GM23338 (cell line): ENCODE results near the gene TESMIN. TPM values are rescaled to one million over a fixed set of nuclear protein-coding genes. Genes with fewer than 3 reads are reported as not detected.
A peak's percentile ranks its signal among the peaks of the same experiment; 100 is the strongest.

Source experiments
- ATAC-seq: fragments of 200-7000 bp; cut with Tn5 transposase; 3 replicates; pipeline ENCODE4 v1.9.1; 2020
- DNase-seq: peaks from one replicate; pipeline ENCODE4 v3.0.0-alpha.2; 2015; ENCODE audit warnings: low spot score
- H2AFZ ChIP-seq: fragments of 200-600 bp; sonication (generic); 2 replicates; pipeline ENCODE4 v1.8.0; 2016; ENCODE audit warnings: antibody characterized with exemption, mild to moderate bottlenecking, moderate library complexity
- H3F3A ChIP-seq: fragments of 200-600 bp; sonication (generic); replicated peaks from 2 replicates; pipeline ENCODE4 v1.8.0; 2017; ENCODE audit warnings: antibody characterized with exemption, mixed run types, low read depth
- H3K27ac ChIP-seq: fragments of 200-600 bp; sonication (generic); 2 replicates; pipeline ENCODE4 v1.6.1; 2016; ENCODE audit warnings: low read depth
- H3K27me3 ChIP-seq: fragments of 200-600 bp; sonication (generic); 2 replicates; pipeline ENCODE4 v1.8.0; 2016; ENCODE audit warnings: mild to moderate bottlenecking, mixed run types, moderate library complexity; ENCODE audit not compliant: insufficient read depth
- H3K36me3 ChIP-seq: fragments of 200-600 bp; sonication (generic); 2 replicates; pipeline ENCODE4 v1.8.0; 2016; ENCODE audit warnings: mild to moderate bottlenecking; ENCODE audit not compliant: insufficient read depth
- H3K4me1 ChIP-seq: fragments of 200-600 bp; sonication (generic); 2 replicates; pipeline ENCODE4 v1.8.0; 2016; ENCODE audit warnings: mild to moderate bottlenecking, moderate library complexity; ENCODE audit not compliant: insufficient read depth
- H3K4me2 ChIP-seq: fragments of 200-600 bp; sonication (generic); 2 replicates; pipeline ENCODE4 v1.7.1; 2017; ENCODE audit warnings: mixed run types
- H3K4me3 ChIP-seq: fragments of 200-600 bp; sonication (generic); 2 replicates; pipeline ENCODE4 v1.6.1; 2016; ENCODE audit warnings: mixed run types
- H3K79me2 ChIP-seq: fragments of 200-600 bp; sonication (generic); replicated peaks from 2 replicates; pipeline ENCODE4 v1.8.0; 2017; ENCODE audit warnings: mild to moderate bottlenecking; ENCODE audit not compliant: insufficient read depth
- H3K9me2 ChIP-seq: fragments of 200-600 bp; sonication (generic); 2 replicates; pipeline ENCODE4 v1.8.0; 2017; ENCODE audit not compliant: insufficient read depth
- H4K20me1 ChIP-seq: fragments of 200-600 bp; sonication (generic); replicated peaks from 2 replicates; pipeline ENCODE4 v1.8.0; 2017; ENCODE audit warnings: mild to moderate bottlenecking; ENCODE audit not compliant: insufficient read depth
- H3K27ac Mint-ChIP-seq: 2 replicates; pipeline ENCODE4 v1.8.0; 2020; ENCODE audit warnings: inconsistent platforms, mild to moderate bottlenecking, moderate library complexity, mixed read lengths
- H3K27me3 Mint-ChIP-seq: 3 replicates; pipeline ENCODE4 v1.8.0; 2022; ENCODE audit warnings: low read depth, mild to moderate bottlenecking, moderate library complexity, mixed read lengths, inconsistent platforms; ENCODE audit not compliant: insufficient read depth, poor library complexity
- H3K36me3 Mint-ChIP-seq: 3 replicates; pipeline ENCODE4 v1.8.0; 2021; ENCODE audit warnings: low read depth, mild to moderate bottlenecking, inconsistent platforms, moderate library complexity, mixed read lengths
- H3K4me1 Mint-ChIP-seq: 3 replicates; pipeline ENCODE4 v1.8.0; 2020; ENCODE audit warnings: mild to moderate bottlenecking, inconsistent platforms, mixed read lengths
- H3K4me3 Mint-ChIP-seq: 3 replicates; pipeline ENCODE4 v1.8.0; 2021; ENCODE audit warnings: moderate library complexity, mild to moderate bottlenecking, inconsistent platforms, mixed read lengths
- H3K9me3 Mint-ChIP-seq: 3 replicates; pipeline ENCODE4 v1.8.0; 2020; ENCODE audit warnings: moderate library complexity, mild to moderate bottlenecking, inconsistent platforms, mixed read lengths
- CREB1 ChIP-seq: fragments of 250-450 bp; sonication (Bioruptor Pico); IDR thresholded peaks from 2 replicates; pipeline ENCODE4 v1.5.0; 2020; ENCODE audit warnings: low read depth, mild to moderate bottlenecking, moderate library complexity
- CTCF ChIP-seq, 2 experiments: fragments of 200-600 bp in 1 of 2; sonication (generic) in 1 of 2; conservative IDR thresholded peaks; 2 replicates each; pipeline versions ENCODE4 v1.5.1 to v1.6.1; 2016 to 2017; ENCODE audit warnings: antibody characterized with exemption in 2 of 2, low read depth in 2 of 2, mild to moderate bottlenecking in 2 of 2, moderate library complexity in 1 of 2
- ETS1 ChIP-seq: IDR thresholded peaks from 2 replicates; pipeline ENCODE4 v1.6.1; 2016; ENCODE audit warnings: antibody characterized with exemption
- EZH2 ChIP-seq: fragments of 200-600 bp; sonication (generic); IDR thresholded peaks from one replicate; pipeline ENCODE4 v1.8.0; 2017; ENCODE audit warnings: antibody characterized with exemption, mild to moderate bottlenecking, low read depth; ENCODE audit not compliant: unreplicated experiment
- EZH2phosphoT487 ChIP-seq: fragments of 200-600 bp; sonication (generic); IDR thresholded peaks from one replicate; pipeline ENCODE4 v1.8.1; 2018; ENCODE audit warnings: antibody characterized with exemption; ENCODE audit not compliant: unreplicated experiment
- JUNB ChIP-seq: IDR thresholded peaks from one replicate; pipeline ENCODE4 v1.6.1; 2016; ENCODE audit warnings: antibody characterized with exemption; ENCODE audit not compliant: unreplicated experiment
- NANOG ChIP-seq: IDR thresholded peaks from 2 replicates; pipeline ENCODE4 v1.6.1; 2016; ENCODE audit warnings: antibody characterized with exemption, borderline replicate concordance
- POLR2AphosphoS5 ChIP-seq: IDR thresholded peaks from 2 replicates; pipeline ENCODE4 v1.6.1; 2016; ENCODE audit warnings: antibody characterized with exemption, low read depth
- REST ChIP-seq: IDR thresholded peaks from one replicate; pipeline ENCODE4 v1.6.1; 2018; ENCODE audit warnings: antibody characterized with exemption; ENCODE audit not compliant: unreplicated experiment
- STAT1 ChIP-seq: IDR thresholded peaks from one replicate; pipeline ENCODE4 v1.6.1; 2016; ENCODE audit warnings: antibody characterized with exemption; ENCODE audit not compliant: unreplicated experiment
- ZNF114 ChIP-seq: fragments of 250-450 bp; sonication (Bioruptor Pico); IDR thresholded peaks from 2 replicates; pipeline ENCODE4 v1.5.0; 2020; ENCODE audit warnings: mild to moderate bottlenecking, moderate library complexity
- ZNF331 ChIP-seq: fragments of 250-450 bp; sonication (Bioruptor Pico); IDR thresholded peaks from 2 replicates; pipeline ENCODE4 v1.5.0; 2020; ENCODE audit warnings: low read depth, mild to moderate bottlenecking, moderate library complexity
- polyA plus RNA-seq: library from polyadenylated mRNA; unstranded; fragments of >200 nt; fragmentation: Nextera tagmentation; extraction: Ambion mirVana; gene quantifications from 2 replicates; pipeline ENCODE4 v1.2.1, GENCODE V29; 2016
- total RNA-seq: library from RNA; depleted of rRNA; stranded (reverse); fragments of >200 nt; shearing (Covaris generic); gene quantifications from 2 replicates; pipeline ENCODE4 v1.2.3, GENCODE V29; 2014

The TESMIN gene
- total and polyA plus RNA-seq, 2 experiments from 2014 or later, result 54.5 to 64.6 TPM

- TF ChIP-seq CTCF (conservative IDR thresholded peaks at IDR 0.05; ENCODE audit: low read depth in 2 of 2) (no peak), EZH2phosphoT487 (no peak), JUNB (no peak), REST (no peak)
These were observed 64.0 kb downstream of the TESMIN start (continued) for GRCh38 chr11:68687311-68687710.

GRCh38 chr11:68686486-68686885, 64.8 kb downstream of the TESMIN start:
- Mint-ChIP-seq H3K27me3 (peaks cover 46% of the 10 kb centered on the region), H3K9me3 (no peaks in the 10 kb centered on the region), H3K4me3 (peak overlapping the region; percentile 74; the same call in 1 of the 3 replicates), H3K4me1 (peaks cover 43% of the 10 kb centered on the region), H3K27ac (no peak overlapping the region), H3K36me3 (peaks cover 44% of the 10 kb centered on the region)
- DNase-seq, result no peak
- H3K27me3 ChIP-seq, result peaks cover 33% of the 10 kb centered on the region
- peaks cover 20% of the 10 kb centered on the region for H3K4me1 ChIP-seq
- no peaks in the 10 kb centered on the region; the same call in 1 of the 2 replicates for H4K20me1 ChIP-seq
- no peak for ATAC-seq
- peaks cover 9% of the 10 kb centered on the region for H3F3A ChIP-seq
- H3K9me2 ChIP-seq, result no peaks in the 10 kb centered on the region
- H3K79me2 ChIP-seq, result peaks cover 4% of the 10 kb centered on the region; the same call in 1 of the 2 replicates
- H3K36me3 ChIP-seq, result peaks cover 18% of the 10 kb centered on the region; the same call in 1 of the 2 replicates
- no peak for TF ChIP-seq CREB1
- TF ChIP-seq EZH2phosphoT487, result no peak
- no peak for TF ChIP-seq EZH2
- no peak for TF ChIP-seq ZNF114 (CRISPR knock-in tag)
- TF ChIP-seq REST, result no peak
- no peak for TF ChIP-seq POLR2AphosphoS5
- TF ChIP-seq NANOG, result no peak
- no peak for TF ChIP-seq ZNF331 (CRISPR knock-in tag)
- TF ChIP-seq STAT1, result no peak
- TF ChIP-seq ETS1, result no peak
- no peak overlapping the region for H2AFZ ChIP-seq
- peak overlapping the region; percentile 78; the same call in 1 of the 2 replicates for H3K4me3 ChIP-seq
- 0 out of 2 replicates have a peak overlapping the region, but pooled peaks have one; percentile 45 for H3K27ac ChIP-seq
- 0 out of 2 replicates have a peak overlapping the region, but pooled peaks have one; percentile 14 for H3K4me2 ChIP-seq
